ENCODE data around the gene VPS26B. TPM values are rescaled to one million over a fixed set of nuclear protein-coding genes. Genes with fewer than 3 reads are reported as not detected.

Gene VPS26B
- 18.6 and 26.1 TPM in 2 replicates for total RNA-seq

GRCh38 chr11:134223836-134224709 is at the start of gene VPS26B, which contains the start of gene NCAPD3:
TSS of gene VPS26B (plus strand) at chr11:134224671. CDS start at chr11:134225123, 452 bp downstream.
TSS of gene NCAPD3 (minus strand) at chr11:134223967. CDS start at chr11:134223926, 41 bp downstream.

GRCh38 chr11:134253188-134253993 is 28.9 kb downstream of the VPS26B start, which contains the start of the genes ACAD8 and THYN1:
TSS of gene ACAD8 (plus strand) at chr11:134253568. CDS start at chr11:134253601, 33 bp downstream.
TSS of gene THYN1 (minus strand) at chr11:134253352. CDS start at chr11:134252882, 470 bp downstream.

GRCh38 chr11:134275534-134276395 is 51.3 kb downstream of the VPS26B start, which contains the start of gene GLB1L3:
TSS of gene GLB1L3 (plus strand) at chr11:134276379. CDS start at chr11:134276741, 362 bp downstream.

Other genes starting within 250 kb of the VPS26B start
- gene JAM3, start 155.6 kb upstream of the VPS26B start, total RNA-seq = 5.1 and 5.8 TPM in 2 replicates
- gene NCAPD3, start 704 bp upstream of the VPS26B start, total RNA-seq = 12.5 and 13.2 TPM in 2 replicates
- 47.5 and 63.4 TPM in 2 replicates for gene THYN1, start 28.7 kb downstream of the VPS26B start, total RNA-seq
- gene ACAD8, start 28.9 kb downstream of the VPS26B start, total RNA-seq = 20.5 and 26.1 TPM in 2 replicates
- gene GLB1L3, start 51.7 kb downstream of the VPS26B start, total RNA-seq = not detected in 2 replicates
- gene GLB1L2, start 107.3 kb downstream of the VPS26B start, total RNA-seq = under 0.01 and 0.34 TPM in 2 replicates
- not detected in 2 replicates for gene B3GAT1, start 187.6 kb downstream of the VPS26B start, total RNA-seq